Measurements from ENCODE around the gene EEA1.
A peak's percentile ranks its signal among the peaks of the same experiment; 100 is the strongest.
"Not testable (repeated sequence)": the region's sequence is repeated elsewhere in the genome, so short reads cannot be mapped to it uniquely, and the experiment has no call there.

EEA1 gene

GRCh38 chr12:92803903-92804302, 125.2 kb downstream of the EEA1 start:
- peaks cover 30% of the 10 kb centered on the region for H3K36me3 ChIP-seq (ENCODE audit: control insufficient read depth, insufficient read depth, low read length)
- no peaks in the 10 kb centered on the region for H3K27me3 ChIP-seq (ENCODE audit: control insufficient read depth, insufficient read depth, low read length)
- no peak overlapping the region for H3K9ac ChIP-seq (ENCODE audit: low read depth, low read length)
- H3K4me1 ChIP-seq (ENCODE audit: control insufficient read depth, insufficient read depth, low read length) = no peaks in the 10 kb centered on the region
- H3K27ac ChIP-seq (ENCODE audit: low read depth, low read length) = no peak overlapping the region
- no peak overlapping the region for H3K4me3 ChIP-seq (ENCODE audit: low read depth, low read length)
- no peaks in the 10 kb centered on the region for H3K9me3 ChIP-seq (ENCODE audit: control insufficient read depth, insufficient read depth, low read length)

GRCh38 chr12:92802906-92803305, 126.2 kb downstream of the EEA1 start:
- Histone ChIP-seq H3K9ac (ENCODE audit: low read depth, low read length) (no peak overlapping the region), H3K4me1 (ENCODE audit: control insufficient read depth, insufficient read depth, low read length) (no peaks in the 10 kb centered on the region), H3K9me3 (ENCODE audit: control insufficient read depth, insufficient read depth, low read length) (no peaks in the 10 kb centered on the region), H3K27me3 (ENCODE audit: control insufficient read depth, insufficient read depth, low read length) (no peaks in the 10 kb centered on the region), H3K27ac (ENCODE audit: low read depth, low read length) (no peak overlapping the region), H3K36me3 (ENCODE audit: control insufficient read depth, insufficient read depth, low read length) (peaks cover 27% of the 10 kb centered on the region), H3K4me3 (ENCODE audit: low read depth, low read length) (no peak overlapping the region)

- H3K36me3 ChIP-seq (ENCODE audit: control insufficient read depth, insufficient read depth, low read length) = peaks cover 21% of the 10 kb centered on the region
- no peak overlapping the region for H3K4me3 ChIP-seq (ENCODE audit: low read depth, low read length)
- no peaks in the 10 kb centered on the region for H3K4me1 ChIP-seq (ENCODE audit: control insufficient read depth, insufficient read depth, low read length)
- no peak overlapping the region for H3K27ac ChIP-seq (ENCODE audit: low read depth, low read length)
- no peak overlapping the region for H3K9ac ChIP-seq (ENCODE audit: low read depth, low read length)
- H3K9me3 ChIP-seq (ENCODE audit: control insufficient read depth, insufficient read depth, low read length) = no peaks in the 10 kb centered on the region
- no peaks in the 10 kb centered on the region for H3K27me3 ChIP-seq (ENCODE audit: control insufficient read depth, insufficient read depth, low read length)
Measured at GRCh38 chr12:92796650-92797049, 132.4 kb downstream of the EEA1 start.

- no peak overlapping the region for H3K9ac ChIP-seq (ENCODE audit: low read depth, low read length)
- no peaks in the 10 kb centered on the region for H3K9me3 ChIP-seq (ENCODE audit: control insufficient read depth, insufficient read depth, low read length)
Measured at GRCh38 chr12:92794814-92795213, 134.3 kb downstream of the EEA1 start.

GRCh38 chr12:92794356-92794755, 134.7 kb downstream of the EEA1 start:
- H3K4me1 ChIP-seq (ENCODE audit: control insufficient read depth, insufficient read depth, low read length); H3K27me3 ChIP-seq (ENCODE audit: control insufficient read depth, insufficient read depth, low read length); H3K4me3 ChIP-seq (ENCODE audit: low read depth, low read length); H3K9me3 ChIP-seq (ENCODE audit: control insufficient read depth, insufficient read depth, low read length); H3K27ac ChIP-seq (ENCODE audit: low read depth, low read length); H3K9ac ChIP-seq (ENCODE audit: low read depth, low read length): not testable (repeated sequence)
- H3K36me3 ChIP-seq (ENCODE audit: control insufficient read depth, insufficient read depth, low read length) = peaks cover 11% of the 10 kb centered on the region

More at GRCh38 chr12:92794814-92795213, 134.3 kb downstream of the EEA1 start:
- Histone ChIP-seq H3K27me3 (ENCODE audit: control insufficient read depth, insufficient read depth, low read length) (no peaks in the 10 kb centered on the region), H3K4me1 (ENCODE audit: control insufficient read depth, insufficient read depth, low read length) (no peaks in the 10 kb centered on the region), H3K4me3 (ENCODE audit: low read depth, low read length) (no peak overlapping the region), H3K36me3 (ENCODE audit: control insufficient read depth, insufficient read depth, low read length) (peaks cover 11% of the 10 kb centered on the region), H3K27ac (ENCODE audit: low read depth, low read length) (no peak overlapping the region)

- Histone ChIP-seq H3K9ac (ENCODE audit: low read depth, low read length) (no peak overlapping the region), H3K4me3 (ENCODE audit: low read depth, low read length) (no peak overlapping the region), H3K27me3 (ENCODE audit: control insufficient read depth, insufficient read depth, low read length) (no peaks in the 10 kb centered on the region), H3K4me1 (ENCODE audit: control insufficient read depth, insufficient read depth, low read length) (no peaks in the 10 kb centered on the region), H3K9me3 (ENCODE audit: control insufficient read depth, insufficient read depth, low read length) (no peaks in the 10 kb centered on the region), H3K36me3 (ENCODE audit: control insufficient read depth, insufficient read depth, low read length) (0 out of 2 replicates have a peak, but pooled peaks cover 11% of the 10 kb centered on the region), H3K27ac (ENCODE audit: low read depth, low read length) (no peak overlapping the region)
Measured at GRCh38 chr12:92786045-92786444, 143.1 kb downstream of the EEA1 start.

- Histone ChIP-seq H3K4me3 (ENCODE audit: low read depth, low read length) (no peak overlapping the region), H3K4me1 (ENCODE audit: control insufficient read depth, insufficient read depth, low read length) (no peaks in the 10 kb centered on the region; the same call in 1 of the 2 replicates), H3K9ac (ENCODE audit: low read depth, low read length) (no peak overlapping the region), H3K27ac (ENCODE audit: low read depth, low read length) (no peak overlapping the region), H3K9me3 (ENCODE audit: control insufficient read depth, insufficient read depth, low read length) (no peaks in the 10 kb centered on the region), H3K27me3 (ENCODE audit: control insufficient read depth, insufficient read depth, low read length) (no peaks in the 10 kb centered on the region), H3K36me3 (ENCODE audit: control insufficient read depth, insufficient read depth, low read length) (0 out of 2 replicates have a peak, but pooled peaks cover 11% of the 10 kb centered on the region)
Measured at GRCh38 chr12:92785563-92785950, 143.5 kb downstream of the EEA1 start.

- H3K27me3 ChIP-seq (ENCODE audit: control insufficient read depth, insufficient read depth, low read length) = no peaks in the 10 kb centered on the region
- H3K4me1 ChIP-seq (ENCODE audit: control insufficient read depth, insufficient read depth, low read length) = peaks cover 2% of the 10 kb centered on the region
- H3K27ac ChIP-seq (ENCODE audit: low read depth, low read length) = no peak overlapping the region
- H3K4me3 ChIP-seq (ENCODE audit: low read depth, low read length) = no peak overlapping the region
- H3K9ac ChIP-seq (ENCODE audit: low read depth, low read length) = no peak overlapping the region
- H3K36me3 ChIP-seq (ENCODE audit: control insufficient read depth, insufficient read depth, low read length) = 0 out of 2 replicates have a peak, but pooled peaks cover 11% of the 10 kb centered on the region
- no peaks in the 10 kb centered on the region for H3K9me3 ChIP-seq (ENCODE audit: control insufficient read depth, insufficient read depth, low read length)
Measured at GRCh38 chr12:92784797-92785562, 144.1 kb downstream of the EEA1 start.

- Histone ChIP-seq H3K9me3 (ENCODE audit: control insufficient read depth, insufficient read depth, low read length) (no peaks in the 10 kb centered on the region), H3K27me3 (ENCODE audit: control insufficient read depth, insufficient read depth, low read length) (no peaks in the 10 kb centered on the region), H3K4me1 (ENCODE audit: control insufficient read depth, insufficient read depth, low read length) (peaks cover 9% of the 10 kb centered on the region), H3K27ac (ENCODE audit: low read depth, low read length) (no peak overlapping the region), H3K9ac (ENCODE audit: low read depth, low read length) (no peak overlapping the region), H3K36me3 (ENCODE audit: control insufficient read depth, insufficient read depth, low read length) (0 out of 2 replicates have a peak, but pooled peaks cover 11% of the 10 kb centered on the region), H3K4me3 (ENCODE audit: low read depth, low read length) (no peak overlapping the region)
Measured at GRCh38 chr12:92784356-92784755, 144.7 kb downstream of the EEA1 start.

GRCh38 chr12:92779902-92780301, 149.2 kb downstream of the EEA1 start:
- H3K4me1 ChIP-seq (ENCODE audit: control insufficient read depth, insufficient read depth, low read length) = peaks cover 12% of the 10 kb centered on the region
- 0 out of 2 replicates have a peak overlapping the region, but pooled peaks have one; percentile 31 for H3K9ac ChIP-seq (ENCODE audit: low read depth, low read length)
- H3K27me3 ChIP-seq (ENCODE audit: control insufficient read depth, insufficient read depth, low read length) = no peaks in the 10 kb centered on the region
- H3K9me3 ChIP-seq (ENCODE audit: control insufficient read depth, insufficient read depth, low read length) = no peaks in the 10 kb centered on the region
- no peak overlapping the region for H3K27ac ChIP-seq (ENCODE audit: low read depth, low read length)
- peaks cover 34% of the 10 kb centered on the region for H3K36me3 ChIP-seq (ENCODE audit: control insufficient read depth, insufficient read depth, low read length)
- H3K4me3 ChIP-seq (ENCODE audit: low read depth, low read length) = no peak overlapping the region

- peaks cover 12% of the 10 kb centered on the region for H3K4me1 ChIP-seq (ENCODE audit: control insufficient read depth, insufficient read depth, low read length)
- H3K9me3 ChIP-seq (ENCODE audit: control insufficient read depth, insufficient read depth, low read length) = no peaks in the 10 kb centered on the region
- H3K27me3 ChIP-seq (ENCODE audit: control insufficient read depth, insufficient read depth, low read length) = no peaks in the 10 kb centered on the region
- H3K4me3 ChIP-seq (ENCODE audit: low read depth, low read length) = no peak overlapping the region
- H3K36me3 ChIP-seq (ENCODE audit: control insufficient read depth, insufficient read depth, low read length) = peaks cover 34% of the 10 kb centered on the region
- H3K9ac ChIP-seq (ENCODE audit: low read depth, low read length) = no peak overlapping the region
- H3K27ac ChIP-seq (ENCODE audit: low read depth, low read length) = no peak overlapping the region
Measured at GRCh38 chr12:92778525-92778924, 150.6 kb downstream of the EEA1 start.

Measured in HUES48 (cell line).